ENCODE data around the gene MAT2A.

GRCh38 chr2:85585781-85586105 is 46.8 kb downstream of the MAT2A start:
- peak in 3 of 4 donors; percentile 79 to 90 (median 89) for TF ChIP-seq EP300 (IDR thresholded peaks at IDR 0.05)
- TF ChIP-seq, protein P1, sequence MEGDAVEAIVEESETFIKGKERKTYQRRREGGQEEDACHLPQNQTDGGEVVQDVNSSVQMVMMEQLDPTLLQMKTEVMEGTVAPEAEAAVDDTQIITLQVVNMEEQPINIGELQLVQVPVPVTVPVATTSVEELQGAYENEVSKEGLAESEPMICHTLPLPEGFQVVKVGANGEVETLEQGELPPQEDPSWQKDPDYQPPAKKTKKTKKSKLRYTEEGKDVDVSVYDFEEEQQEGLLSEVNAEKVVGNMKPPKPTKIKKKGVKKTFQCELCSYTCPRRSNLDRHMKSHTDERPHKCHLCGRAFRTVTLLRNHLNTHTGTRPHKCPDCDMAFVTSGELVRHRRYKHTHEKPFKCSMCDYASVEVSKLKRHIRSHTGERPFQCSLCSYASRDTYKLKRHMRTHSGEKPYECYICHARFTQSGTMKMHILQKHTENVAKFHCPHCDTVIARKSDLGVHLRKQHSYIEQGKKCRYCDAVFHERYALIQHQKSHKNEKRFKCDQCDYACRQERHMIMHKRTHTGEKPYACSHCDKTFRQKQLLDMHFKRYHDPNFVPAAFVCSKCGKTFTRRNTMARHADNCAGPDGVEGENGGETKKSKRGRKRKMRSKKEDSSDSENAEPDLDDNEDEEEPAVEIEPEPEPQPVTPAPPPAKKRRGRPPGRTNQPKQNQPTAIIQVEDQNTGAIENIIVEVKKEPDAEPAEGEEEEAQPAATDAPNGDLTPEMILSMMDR (IDR thresholded peaks at IDR 0.05) = no peak

All from upper lobe of left lung (tissue), 4 donors.